NCI-H1436 (cell line): ENCODE results near the gene PDE9A.

Experiments
- DNase-seq: peaks from one replicate; lab custom pipeline; 2025; lab: John Stamatoyannopoulos, UW

PDE9A gene

DNA sequence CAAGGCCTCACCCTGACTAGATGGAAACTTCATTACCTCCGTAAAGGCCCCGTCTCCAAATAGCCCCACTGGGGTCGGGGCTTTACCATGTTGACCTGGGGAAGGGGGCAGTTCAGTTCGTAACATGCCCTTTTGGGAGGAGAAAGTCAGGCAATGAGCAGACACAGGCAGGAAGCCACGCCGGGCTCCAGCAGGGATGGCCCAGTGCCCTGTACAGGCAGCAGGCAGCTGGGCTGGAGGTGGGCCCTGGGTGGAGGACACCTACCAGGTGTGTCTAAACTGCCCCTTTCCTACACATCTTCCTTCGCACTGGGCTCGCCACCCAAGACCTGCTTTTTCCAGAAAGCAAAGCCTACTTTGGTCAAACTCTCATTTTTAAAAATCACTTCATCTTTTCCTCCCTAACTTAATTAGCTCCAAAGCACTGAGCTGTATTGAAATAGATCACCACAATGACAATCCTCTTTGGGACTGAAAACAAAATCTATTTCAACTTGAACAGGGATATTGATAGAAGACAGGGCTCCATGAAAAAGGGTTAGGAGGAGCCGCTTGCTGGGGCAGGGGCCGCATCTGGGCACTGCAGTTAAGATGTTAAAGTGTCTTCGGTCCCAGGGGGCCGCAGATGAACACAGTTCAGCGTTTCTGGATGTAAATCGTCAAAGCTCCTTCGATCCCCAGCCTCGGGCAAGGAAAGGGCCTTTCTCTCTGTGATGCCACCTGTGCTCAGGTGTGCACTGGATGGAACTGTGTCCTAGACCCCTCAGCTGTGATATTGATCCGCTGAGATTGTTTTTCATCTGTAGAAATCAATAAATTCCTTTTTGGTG is 104.6 kb downstream of the PDE9A start:
- DNase-seq = no peak

DNA sequence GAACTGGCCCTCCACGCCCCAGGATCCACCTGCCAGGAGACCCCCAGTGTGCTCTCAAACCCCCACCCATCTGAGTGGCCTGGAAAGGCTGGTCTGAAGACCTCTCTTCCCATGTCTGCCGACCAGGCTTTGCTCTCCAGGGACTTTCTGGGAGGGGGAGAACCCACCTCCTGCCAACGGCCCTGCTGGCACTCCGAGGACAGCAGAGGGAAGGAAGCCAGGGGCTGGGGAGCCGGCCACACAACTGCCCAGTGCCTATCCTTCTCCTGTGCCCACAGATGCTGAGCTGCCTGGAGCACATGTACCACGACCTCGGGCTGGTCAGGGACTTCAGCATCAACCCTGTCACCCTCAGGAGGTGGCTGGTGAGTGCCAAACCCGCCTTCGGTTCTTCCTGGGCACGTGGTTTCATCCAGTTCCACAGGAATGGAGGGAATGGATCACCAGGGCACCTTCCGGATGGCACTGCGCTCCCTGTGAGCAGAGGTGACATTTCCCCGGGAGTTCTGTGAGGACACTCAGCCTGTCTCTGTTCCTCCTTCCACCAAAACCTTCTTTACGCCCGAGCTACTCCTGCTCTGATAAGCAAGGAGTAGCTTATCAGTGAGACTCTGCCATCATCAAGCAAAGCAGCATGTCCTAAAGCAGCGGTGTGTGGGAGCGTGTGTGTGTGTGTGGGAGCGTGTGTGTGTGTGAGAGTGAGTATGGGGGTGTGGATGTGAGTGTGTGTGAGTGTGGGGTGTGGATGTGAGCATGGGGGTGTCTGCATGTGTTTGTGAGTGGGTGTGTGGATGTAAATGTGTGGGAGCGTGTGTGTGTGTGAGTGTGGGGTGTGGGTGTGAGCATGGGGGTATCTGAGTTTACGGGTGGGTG is 105.5 kb downstream of the PDE9A start:
- no peak for DNase-seq

GRCh38 chr21:42759594-42759927 is 106.1 kb downstream of the PDE9A start:
- DNase-seq = no peak

DNA sequence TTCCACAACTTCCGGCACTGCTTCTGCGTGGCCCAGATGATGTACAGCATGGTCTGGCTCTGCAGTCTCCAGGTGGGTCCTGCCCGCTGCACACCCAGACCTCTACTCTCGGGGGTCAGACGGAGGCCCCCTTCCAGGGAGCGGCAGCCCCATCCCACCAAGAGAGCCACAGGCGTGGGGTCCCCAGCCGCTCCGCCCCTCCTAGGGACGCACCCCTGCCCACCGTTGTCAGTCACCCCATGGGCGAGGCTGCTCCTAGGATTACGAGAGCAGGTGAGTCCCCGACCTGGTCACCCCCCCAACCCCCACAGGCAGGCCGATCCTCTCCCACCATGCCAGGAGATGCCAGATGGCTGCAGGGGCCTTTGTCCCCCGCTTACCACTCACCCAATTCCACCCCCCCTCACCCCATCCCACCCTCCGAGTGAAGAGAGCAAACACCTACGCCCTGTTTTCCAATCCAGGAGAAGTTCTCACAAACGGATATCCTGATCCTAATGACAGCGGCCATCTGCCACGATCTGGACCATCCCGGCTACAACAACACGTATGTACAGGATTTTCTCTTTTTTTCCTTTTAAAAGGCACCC is 107.0 kb downstream of the PDE9A start:
- DNase-seq = no peak

DNA sequence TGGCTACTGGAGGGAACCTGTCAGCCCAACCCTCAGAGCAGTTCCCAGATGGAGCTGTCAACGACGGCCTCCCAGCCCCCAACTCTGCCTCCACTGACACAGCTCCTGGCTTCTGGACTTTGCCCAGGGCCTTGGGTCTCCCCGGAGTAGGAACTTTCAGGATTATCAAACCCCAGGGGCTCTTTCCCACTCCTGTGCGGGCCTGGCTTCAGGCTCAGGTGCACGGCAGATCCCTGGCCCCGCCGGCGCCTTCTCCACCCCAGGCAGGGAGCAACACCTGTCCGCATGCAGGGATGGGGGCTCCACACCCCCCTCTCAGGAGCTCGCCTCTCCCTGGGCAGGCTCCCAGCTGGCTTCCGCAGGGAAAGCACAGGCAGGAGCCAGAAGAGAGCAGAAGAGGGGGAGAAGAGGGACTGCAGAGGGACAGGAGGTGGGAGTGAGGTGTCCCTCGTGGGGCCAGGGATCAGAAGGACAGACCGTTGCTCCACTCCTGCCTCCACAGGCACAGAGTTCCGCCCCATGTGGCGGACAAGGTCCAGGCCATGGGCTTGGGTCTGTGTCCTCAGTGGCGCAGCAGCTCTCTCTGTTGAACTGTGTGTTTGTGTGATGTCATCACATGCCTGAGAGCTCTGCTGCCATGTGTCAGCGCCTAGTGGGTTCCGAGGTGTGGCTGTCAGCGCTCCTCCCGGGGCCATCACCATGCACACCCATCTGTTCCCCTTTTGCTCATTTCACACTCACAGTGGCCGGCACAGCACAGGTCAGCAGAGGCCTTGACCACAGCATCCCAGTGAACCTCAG is 107.7 kb downstream of the PDE9A start:
- no peak for DNase-seq

DNA sequence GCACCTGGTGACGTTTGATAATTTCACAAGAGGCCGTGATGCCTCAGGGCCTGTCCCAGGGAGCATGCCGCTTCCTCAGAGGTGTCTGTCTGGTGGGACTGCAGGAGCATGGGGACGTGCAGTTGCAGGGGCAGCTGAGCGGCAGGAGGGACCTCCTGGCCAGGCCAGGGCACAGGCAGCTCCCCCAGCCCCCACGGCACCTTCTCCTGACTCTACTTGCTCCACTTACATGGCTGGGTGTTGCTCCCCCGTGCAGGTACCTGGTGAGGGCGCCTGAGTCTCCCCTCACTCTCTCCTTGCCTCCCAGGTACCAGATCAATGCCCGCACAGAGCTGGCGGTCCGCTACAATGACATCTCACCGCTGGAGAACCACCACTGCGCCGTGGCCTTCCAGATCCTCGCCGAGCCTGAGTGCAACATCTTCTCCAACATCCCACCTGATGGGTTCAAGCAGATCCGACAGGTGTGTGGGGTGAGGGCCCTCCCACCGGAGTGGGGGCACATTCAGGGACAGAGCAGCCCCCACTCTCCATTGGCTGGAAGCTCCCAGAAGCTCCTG is 108.4 kb downstream of the PDE9A start:
- no peak for DNase-seq

DNA sequence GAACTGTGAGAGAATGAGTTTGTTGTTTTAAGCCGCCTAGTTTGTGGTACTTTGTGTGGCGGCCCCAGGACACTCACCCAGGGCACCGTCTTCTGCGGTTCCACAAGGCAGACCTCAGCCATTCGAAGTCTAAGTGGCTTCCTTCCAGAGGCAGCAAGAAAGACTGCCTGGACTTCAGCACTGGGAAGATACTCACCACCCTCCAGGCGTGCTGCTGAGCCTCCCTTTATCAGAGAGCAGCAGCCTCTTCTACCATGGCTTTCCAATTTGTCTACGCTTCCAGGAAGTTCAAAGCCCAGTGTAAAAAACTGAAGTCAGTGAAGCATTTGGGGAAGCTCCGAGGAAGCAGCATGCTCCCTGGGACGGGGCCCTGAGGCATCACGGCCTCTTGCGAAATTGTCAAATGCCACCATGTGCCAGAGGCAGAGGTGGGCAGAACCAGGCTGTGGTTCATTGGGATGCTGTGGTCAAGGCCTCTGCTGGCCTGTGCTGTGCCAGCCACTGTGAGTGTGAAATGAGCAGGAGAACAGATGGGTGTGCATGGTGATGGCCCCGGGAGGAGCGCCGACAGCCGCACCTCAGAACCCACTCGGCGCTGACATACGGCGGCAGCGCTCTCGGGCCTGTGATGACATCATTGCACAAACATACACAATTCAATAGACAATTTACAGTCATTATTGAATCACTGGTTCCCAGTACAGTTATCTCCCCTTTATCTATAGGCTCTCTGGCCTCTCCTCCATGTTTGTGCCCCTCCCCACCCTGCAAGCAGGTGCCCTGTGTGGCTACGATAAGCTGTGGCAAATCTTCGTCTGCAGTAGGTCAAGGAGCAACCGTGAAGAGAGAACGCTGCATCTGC is 110.4 kb downstream of the PDE9A start:
- no peak for DNase-seq

DNA sequence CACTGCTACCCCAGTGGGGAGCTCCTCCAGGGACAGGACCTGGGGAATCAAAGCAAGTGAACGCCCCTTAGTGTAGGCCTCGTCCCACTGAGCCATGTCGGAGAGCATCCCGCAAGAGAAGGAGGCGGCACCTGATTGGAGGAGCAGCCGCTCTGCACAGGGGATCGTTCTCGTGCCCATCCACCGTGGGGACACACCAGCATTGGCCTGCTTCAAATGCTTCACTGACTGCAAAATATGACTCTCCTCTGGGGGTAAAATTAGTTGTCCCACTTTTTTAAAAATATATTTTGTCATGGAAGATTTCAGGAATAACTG is 111.0 kb downstream of the PDE9A start:
- no peak for DNase-seq

DNA sequence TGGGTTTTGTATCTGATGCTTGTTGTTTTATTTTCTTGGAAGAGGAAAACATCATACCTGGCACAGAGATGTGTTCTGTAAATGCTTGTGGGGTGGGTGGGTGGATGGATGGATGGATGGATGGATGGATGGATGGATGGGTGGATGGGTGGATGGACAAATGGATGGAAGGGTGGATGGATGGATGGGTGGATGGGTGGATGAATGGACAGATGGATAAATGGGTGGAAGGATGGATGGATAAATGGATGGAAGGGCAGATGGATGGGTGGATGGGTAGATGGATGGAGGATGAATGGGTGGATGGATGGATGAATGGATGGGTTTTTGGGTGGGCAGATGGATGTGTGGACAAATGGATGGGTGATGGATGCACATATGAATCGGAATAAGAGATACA is 111.5 kb downstream of the PDE9A start:
- DNase-seq = no peak

- no peak for DNase-seq
These were observed 112.2 kb downstream of the PDE9A start for GRCh38 chr21:42765656-42766055.

DNA sequence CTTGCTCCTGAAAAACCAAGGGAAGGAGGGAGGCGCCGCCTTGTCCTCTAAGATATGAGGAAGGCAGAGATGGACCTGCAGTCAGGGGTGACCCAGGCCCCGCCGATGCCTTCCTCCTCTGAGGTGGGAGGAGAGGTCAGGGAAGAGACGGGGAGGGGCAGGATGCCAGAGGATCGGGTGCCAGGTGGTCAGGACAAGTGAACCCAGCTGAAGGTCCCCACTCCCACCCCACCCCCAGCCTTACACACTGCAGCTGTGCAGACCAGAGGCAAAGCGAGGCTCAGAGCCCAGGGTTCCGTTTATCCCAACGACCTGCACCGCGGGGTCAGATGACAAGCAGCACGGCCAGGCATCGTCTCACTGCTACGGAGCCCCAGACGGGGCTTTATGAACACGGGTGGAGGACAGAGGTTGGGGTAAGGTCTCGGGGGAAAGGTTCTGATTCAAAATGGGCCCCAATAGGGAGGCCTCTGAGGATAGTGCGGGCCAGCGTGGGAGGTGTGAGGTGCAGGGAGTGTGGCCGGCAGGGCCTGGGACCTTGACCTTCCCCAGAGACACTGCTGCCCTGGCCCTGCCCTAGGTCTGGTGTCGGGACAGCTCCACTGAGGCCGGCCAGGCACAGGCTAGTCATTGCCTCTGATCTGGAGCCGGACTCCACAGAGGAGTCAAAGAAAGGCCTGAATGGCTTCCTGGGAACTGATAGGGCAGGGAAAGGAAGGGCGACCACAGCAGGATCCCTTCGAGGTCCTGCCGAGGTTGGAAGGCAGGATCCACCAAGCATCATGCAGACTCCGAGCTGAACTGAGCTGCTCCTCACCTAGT is 113.5 kb downstream of the PDE9A start:
- DNase-seq = no peak

- DNase-seq = no peak
These were observed 114.1 kb downstream of the PDE9A start for GRCh38 chr21:42767561-42767835.

DNA sequence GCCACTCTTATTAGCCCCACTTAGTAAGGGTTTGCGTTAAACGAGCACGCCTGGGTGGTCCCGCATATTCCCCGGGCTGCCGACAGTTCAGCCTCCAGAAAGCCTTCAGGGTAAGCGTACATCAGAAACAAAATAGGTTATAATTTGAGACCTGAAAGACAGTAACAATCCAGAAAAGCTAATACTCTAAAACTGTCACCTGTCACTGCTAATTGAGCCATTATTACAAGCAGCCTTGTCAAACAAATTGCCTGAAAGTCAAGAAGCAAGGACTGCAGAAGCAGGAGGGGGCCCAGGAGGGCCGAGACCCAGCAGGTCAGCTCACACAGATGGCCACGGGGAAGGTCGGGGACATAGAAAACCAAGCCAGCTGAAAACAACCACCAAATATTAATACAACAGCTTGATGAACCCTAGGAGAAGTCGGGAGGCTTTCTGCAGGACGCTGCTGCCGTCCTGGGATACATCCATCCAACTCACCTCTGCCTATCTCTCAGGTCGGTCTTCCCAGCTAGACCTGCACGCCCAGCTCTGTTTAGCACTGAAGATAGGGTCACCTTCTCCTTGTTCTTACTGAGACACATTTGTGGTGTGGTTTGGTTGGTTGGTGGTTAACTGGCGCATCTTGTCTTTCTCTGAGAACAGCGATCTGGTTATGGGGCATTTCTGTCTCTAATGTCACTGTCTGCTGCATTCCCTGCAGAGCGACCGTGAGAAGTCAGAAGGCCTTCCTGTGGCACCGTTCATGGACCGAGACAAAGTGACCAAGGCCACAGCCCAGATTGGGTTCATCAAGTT is 115.1 kb downstream of the PDE9A start:
- DNase-seq = no peak

DNA sequence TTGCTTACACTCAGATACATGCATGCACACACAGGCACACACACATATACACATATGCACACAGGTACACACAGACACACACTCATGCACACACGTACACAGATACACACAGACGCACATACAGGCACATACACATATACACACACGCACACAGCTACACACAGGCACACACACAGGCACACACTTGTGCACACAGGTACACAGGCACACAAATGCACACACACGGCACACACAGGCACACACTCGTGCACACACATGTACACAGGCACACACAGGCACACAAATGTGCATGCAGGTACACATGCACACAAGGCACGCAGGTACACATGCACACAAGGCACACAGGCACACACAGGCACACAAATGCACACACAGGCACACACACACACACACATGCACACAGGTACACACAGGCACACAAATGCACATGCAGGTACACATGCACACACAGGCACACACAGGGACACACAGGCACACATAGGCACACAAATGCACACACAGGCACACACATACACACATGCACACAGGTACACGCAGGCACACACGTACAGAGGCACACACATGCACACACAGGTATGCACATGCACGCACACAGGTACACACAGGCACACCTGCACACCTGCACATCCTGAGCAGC is 115.9 kb downstream of the PDE9A start:
- DNase-seq = no peak

GRCh38 chr21:42769820-42770716 is 116.6 kb downstream of the PDE9A start:
- no peak for DNase-seq

- no peak for DNase-seq
These were observed 117.5 kb downstream of the PDE9A start for GRCh38 chr21:42770717-42771502.

GRCh38 chr21:42771503-42771805 is 118.0 kb downstream of the PDE9A start:
- no peak for DNase-seq
